ENCODE results near the gene CEP85L. TPM values are rescaled to one million over a fixed set of nuclear protein-coding genes. Genes with fewer than 3 reads are reported as not detected.
A peak's percentile ranks its signal among the peaks of the same experiment; 100 is the strongest.

CEP85L gene
- total and polyA plus RNA-seq, 3 experiments from 2014 or later = 28.4 to 32.1 (median 29.1) TPM

- Histone ChIP-seq H3K27me3 (ENCODE audit: insufficient read depth, low read length, poor library complexity, severe bottlenecking) (no peaks in the 10 kb centered on the region), H3K4me3 (ENCODE audit: low read length) (no peak overlapping the region), H3K9me3 (ENCODE audit: low read length) (no peaks in the 10 kb centered on the region), H3K4me1 (ENCODE audit: insufficient read depth, low read length) (peaks cover 51% of the 10 kb centered on the region), H3K27ac (ENCODE audit: low read depth, low read length) (no peak overlapping the region), H3K36me3 (ENCODE audit: insufficient read depth, low read length) (peaks cover 3% of the 10 kb centered on the region)
- Mint-ChIP-seq H3K4me1 (peaks cover 51 to 65% (median 54%) of the 10 kb centered on the region in 3 donors), H3K27me3 (no peaks in the 10 kb centered on the region), H3K36me3 (peaks cover 0 to 9% (median 3%) of the 10 kb centered on the region in 3 donors), H3K4me3 (peak overlapping the region; percentile 8 to 69 (median 54)), H3K27ac (peak overlapping the region; percentile 51 to 91 (median 74)), H3K9me3 (no peaks in the 10 kb centered on the region)
- ChIA-PET POLR2A (interaction anchor here (1.0 to 1.5 kb wide), 2 partner anchors 20 to 421 kb away, joined by 5 read pairs; no protein-coding TSS in a partner anchor), CTCF (interaction anchor here (1.2 to 1.4 kb wide), 3 partner anchors 15 to 143 kb away, joined by 3 to 4 read pairs (median 4); no protein-coding TSS in a partner anchor)
- peak in 2 of 5 donors; percentile 45 to 52 for DNase-seq
Observed at GRCh38 chr6:118656847-118657451, 5.6 kb upstream of the CEP85L start.

GRCh38 chr6:118652051-118652615 lies 742 bp upstream of the CEP85L start:
- H3K36me3 Mint-ChIP-seq = peaks cover 0 to 4% (median 0%) of the 10 kb centered on the region in 3 donors
- peak overlapping the region; percentile 75 for H3K4me3 ChIP-seq (ENCODE audit: low read length)
- H3K9me3 Mint-ChIP-seq = no peaks in the 10 kb centered on the region
- peaks cover 46 to 56% (median 54%) of the 10 kb centered on the region in 3 donors for H3K4me1 Mint-ChIP-seq
- H3K36me3 ChIP-seq (ENCODE audit: insufficient read depth, low read length) = no peaks in the 10 kb centered on the region
- CTCF ChIA-PET = interaction anchor here (0.8 to 2.7 kb wide), 12 partner anchors 14 to 242 kb away, joined by 3 to 6 read pairs (median 4); partner anchors contain the start of gene ASF1A
- H3K27me3 Mint-ChIP-seq = peaks cover 0 to 2% of the 10 kb centered on the region in 2 donors
- peak overlapping the region; percentile 94 to 98 (median 97) for H3K4me3 Mint-ChIP-seq
- POLR2A ChIA-PET = interaction anchor here (0.9 to 1.6 kb wide), 7 partner anchors 8 to 283 kb away, joined by 3 to 28 read pairs (median 7); partner anchors contain the start of genes ASF1A and MCM9
- H3K27ac Mint-ChIP-seq = peak overlapping the region; percentile 87 to 98 (median 97)
- H3K27ac ChIP-seq (ENCODE audit: low read depth, low read length) = peak overlapping the region; percentile 82
- H3K27me3 ChIP-seq (ENCODE audit: insufficient read depth, low read length, poor library complexity, severe bottlenecking) = no peaks in the 10 kb centered on the region
- peaks cover 36% of the 10 kb centered on the region for H3K4me1 ChIP-seq (ENCODE audit: insufficient read depth, low read length)
- H3K9me3 ChIP-seq (ENCODE audit: low read length) = no peaks in the 10 kb centered on the region
- DNase-seq = no peak

DNA sequence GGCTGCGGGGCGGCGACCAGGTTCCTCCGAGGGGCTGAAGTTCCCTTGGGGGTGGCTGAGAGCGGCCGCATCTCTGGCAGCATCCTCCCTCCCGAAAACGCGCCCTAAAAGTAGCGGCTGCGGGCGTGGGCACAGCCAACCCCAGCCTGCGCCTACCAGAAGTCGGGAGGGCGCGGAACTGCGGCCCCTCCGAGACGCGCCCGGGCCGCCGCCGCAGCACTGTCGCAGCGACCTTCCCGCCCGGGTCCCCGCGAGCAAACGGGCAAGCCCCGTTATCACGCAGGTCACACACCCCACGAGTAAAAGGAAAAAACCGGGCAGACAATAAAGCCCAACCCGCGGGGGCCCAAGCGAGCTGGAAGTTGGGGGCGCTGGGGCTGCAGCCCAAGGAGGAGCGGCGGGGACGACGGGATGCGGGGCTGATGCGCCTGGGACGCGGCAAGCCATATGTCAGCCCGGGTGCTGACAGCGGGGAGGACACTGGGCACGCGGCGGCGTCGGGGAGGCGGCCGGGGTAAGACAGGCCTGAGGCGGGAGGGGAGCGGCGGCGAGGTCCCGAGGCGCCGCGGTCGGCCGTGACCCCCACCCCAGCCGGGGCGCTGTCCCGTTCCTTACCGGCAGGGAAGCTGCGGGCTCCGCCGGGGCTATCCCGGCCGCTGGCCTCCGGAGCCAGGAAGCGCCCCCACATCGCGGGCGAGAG lies 659 bp downstream of the CEP85L start:
- Histone ChIP-seq H3K4me3 (ENCODE audit: low read length) (peak overlapping the region; percentile 69), H3K36me3 (ENCODE audit: insufficient read depth, low read length) (no peaks in the 10 kb centered on the region), H3K4me1 (ENCODE audit: insufficient read depth, low read length) (peaks cover 28% of the 10 kb centered on the region), H3K27me3 (ENCODE audit: insufficient read depth, low read length, poor library complexity, severe bottlenecking) (no peaks in the 10 kb centered on the region), H3K9me3 (ENCODE audit: low read length) (no peaks in the 10 kb centered on the region), H3K27ac (ENCODE audit: low read depth, low read length) (peak overlapping the region; percentile 82)
- DNase-seq = peak; percentile 42 to 62 (median 50)
- Mint-ChIP-seq H3K9me3 (no peaks in the 10 kb centered on the region), H3K36me3 (peaks cover 0 to 8% (median 3%) of the 10 kb centered on the region in 3 donors), H3K27me3 (peaks cover 0 to 2% of the 10 kb centered on the region in 2 donors), H3K27ac (peak overlapping the region; percentile 79 to 96 (median 86)), H3K4me1 (peaks cover 38 to 49% (median 47%) of the 10 kb centered on the region in 3 donors), H3K4me3 (peak overlapping the region; percentile 85 to 98 (median 97))
- ChIA-PET CTCF (interaction anchor here (0.6 to 2.7 kb wide), 15 partner anchors 12 to 243 kb away, joined by 3 to 6 read pairs (median 4); partner anchors contain the start of gene ASF1A), POLR2A (interaction anchor here (0.6 to 1.6 kb wide), 13 partner anchors 9 to 1959 kb away, joined by 3 to 28 read pairs (median 4); partner anchors contain the start of genes ASF1A and MCM9)

DNA sequence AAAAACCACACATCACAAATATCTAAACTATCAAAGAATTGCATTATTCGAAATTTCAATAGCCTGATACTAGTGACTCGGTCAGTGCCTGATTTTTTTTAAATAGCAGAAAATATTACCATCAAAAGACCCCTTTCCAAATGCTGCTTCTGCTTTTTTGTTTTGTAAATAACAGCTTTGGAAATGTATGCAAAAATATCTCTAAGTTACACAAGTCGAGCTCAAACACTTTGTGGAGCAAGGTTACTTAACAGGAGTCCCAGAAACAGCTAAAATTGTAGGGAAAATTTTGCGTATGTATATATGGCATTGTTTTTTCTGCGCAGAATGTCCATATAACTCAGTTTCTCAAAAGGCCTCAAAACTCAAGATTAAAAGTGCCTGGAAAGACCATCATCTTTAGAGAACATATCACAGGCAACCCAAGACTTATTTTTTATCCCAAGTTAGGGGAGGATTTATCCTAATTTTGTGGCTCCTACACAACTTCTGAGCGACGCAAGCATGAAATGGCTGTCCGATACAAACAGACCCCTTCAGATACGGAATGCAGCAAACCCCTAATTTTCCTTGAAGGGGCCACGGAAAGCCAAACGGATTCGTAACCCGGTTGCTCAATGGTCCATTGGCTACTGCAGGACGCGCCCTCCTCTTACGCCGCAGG lies 1.3 kb downstream of the CEP85L start:
- Histone ChIP-seq H3K27me3 (ENCODE audit: insufficient read depth, low read length, poor library complexity, severe bottlenecking) (no peaks in the 10 kb centered on the region), H3K36me3 (ENCODE audit: insufficient read depth, low read length) (no peaks in the 10 kb centered on the region), H3K27ac (ENCODE audit: low read depth, low read length) (peak overlapping the region; percentile 82), H3K4me3 (ENCODE audit: low read length) (peak overlapping the region; percentile 69), H3K9me3 (ENCODE audit: low read length) (no peaks in the 10 kb centered on the region), H3K4me1 (ENCODE audit: insufficient read depth, low read length) (peaks cover 21% of the 10 kb centered on the region)
- Mint-ChIP-seq H3K36me3 (peaks cover 0 to 11% (median 5%) of the 10 kb centered on the region in 3 donors), H3K27me3 (peaks cover 0 to 2% of the 10 kb centered on the region in 2 donors), H3K4me1 (peaks cover 35 to 46% (median 45%) of the 10 kb centered on the region in 3 donors), H3K4me3 (peak overlapping the region; percentile 85 to 98 (median 87)), H3K27ac (peak overlapping the region; percentile 54 to 96 (median 82)), H3K9me3 (no peaks in the 10 kb centered on the region)
- no peak for DNase-seq
- CTCF ChIA-PET = interaction anchor here (0.6 to 2.7 kb wide), 4 partner anchors 30 to 147 kb away, joined by 3 to 6 read pairs (median 4); no protein-coding TSS in a partner anchor
- POLR2A ChIA-PET = interaction anchor here (0.8 to 1.6 kb wide), 5 partner anchors 57 to 91 kb away, joined by 3 to 28 read pairs (median 5); no protein-coding TSS in a partner anchor

DNA sequence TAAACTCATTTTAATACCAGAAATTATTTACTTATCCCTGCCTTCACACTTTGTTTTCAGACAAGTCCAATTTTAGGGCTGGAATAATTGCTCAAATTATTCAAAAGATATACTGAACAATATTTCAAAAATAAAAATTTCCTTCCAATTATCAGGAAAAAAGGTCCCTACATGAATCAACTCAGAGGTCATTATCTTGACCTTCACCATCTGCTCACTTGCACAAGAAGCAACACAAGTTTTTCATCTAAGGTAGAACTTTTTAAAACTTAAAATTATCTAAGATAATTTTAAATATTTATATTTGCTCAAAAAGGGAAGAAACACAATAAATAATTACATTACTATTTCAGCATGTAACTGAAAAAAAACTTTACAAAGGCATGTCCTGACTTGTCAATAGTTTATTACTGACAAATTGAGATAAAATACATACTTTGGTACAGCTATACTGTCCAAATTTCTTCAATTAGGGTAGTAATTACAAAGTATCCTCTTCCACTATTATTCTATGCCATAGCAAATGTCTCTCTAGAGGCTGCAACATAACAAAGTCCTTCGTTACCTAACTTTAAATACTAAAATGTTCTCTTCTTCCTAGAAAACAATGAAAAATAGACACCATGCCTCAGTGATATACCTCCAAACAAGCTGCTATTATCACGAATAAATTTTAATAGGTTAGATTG lies 2.4 kb downstream of the CEP85L start:
- H3K36me3 ChIP-seq (ENCODE audit: insufficient read depth, low read length) = no peaks in the 10 kb centered on the region
- Mint-ChIP-seq H3K27ac (peak overlapping the region in 1 of 8 donors; percentile 87), H3K27me3 (peaks cover 0 to 2% of the 10 kb centered on the region in 2 donors), H3K4me3 (peak overlapping the region; percentile 85 to 98 (median 87)), H3K9me3 (no peaks in the 10 kb centered on the region), H3K4me1 (peaks cover 39 to 51% (median 49%) of the 10 kb centered on the region in 3 donors), H3K36me3 (peaks cover 0 to 11% (median 6%) of the 10 kb centered on the region in 3 donors)
- POLR2A ChIA-PET = interaction anchor here (0.6 to 1.2 kb wide), 3 partner anchors 60 to 146 kb away, joined by 3 to 5 read pairs (median 4); no protein-coding TSS in a partner anchor
- no peaks in the 10 kb centered on the region for H3K27me3 ChIP-seq (ENCODE audit: insufficient read depth, low read length, poor library complexity, severe bottlenecking)
- no peak overlapping the region for H3K4me3 ChIP-seq (ENCODE audit: low read length)
- H3K27ac ChIP-seq (ENCODE audit: low read depth, low read length) = no peak overlapping the region
- no peaks in the 10 kb centered on the region for H3K9me3 ChIP-seq (ENCODE audit: low read length)
- DNase-seq = no peak
- H3K4me1 ChIP-seq (ENCODE audit: insufficient read depth, low read length) = peaks cover 20% of the 10 kb centered on the region
- CTCF ChIA-PET = no interaction called here

DNA sequence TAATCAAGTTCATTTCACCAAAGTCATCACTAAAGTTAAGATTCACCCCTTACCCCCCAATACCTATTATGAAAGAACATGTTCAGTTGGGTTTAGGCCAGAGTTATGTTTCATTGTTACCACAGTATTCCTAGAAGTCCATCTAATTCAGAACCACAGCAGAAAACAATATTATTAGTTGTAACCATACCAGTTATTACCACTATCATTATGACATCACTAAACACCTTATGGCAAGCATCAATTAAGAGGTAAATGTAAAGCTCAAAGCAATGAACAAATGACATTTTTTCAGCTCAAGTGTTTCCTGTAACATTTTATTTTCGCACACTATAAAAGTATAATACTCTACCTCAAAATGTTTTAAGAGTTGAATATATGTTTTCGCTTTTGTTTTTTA lies 4.4 kb downstream of the CEP85L start:
- no peaks in the 10 kb centered on the region for H3K9me3 ChIP-seq (ENCODE audit: low read length)
- H3K27ac ChIP-seq (ENCODE audit: low read depth, low read length) = no peak overlapping the region
- H3K4me3 ChIP-seq (ENCODE audit: low read length) = no peak overlapping the region
- no peaks in the 10 kb centered on the region for H3K9me3 Mint-ChIP-seq
- peak overlapping the region in 2 of 7 donors; percentile 18 to 21 for H3K4me3 Mint-ChIP-seq
- peaks cover 0 to 2% of the 10 kb centered on the region in 2 donors for H3K27me3 Mint-ChIP-seq
- peaks cover 0 to 11% (median 6%) of the 10 kb centered on the region in 3 donors for H3K36me3 Mint-ChIP-seq
- no peak for DNase-seq
- no peaks in the 10 kb centered on the region for H3K36me3 ChIP-seq (ENCODE audit: insufficient read depth, low read length)
- H3K27ac Mint-ChIP-seq = no peak overlapping the region
- ChIA-PET CTCF (no interaction called here), POLR2A (no interaction called here)
- H3K4me1 ChIP-seq (ENCODE audit: insufficient read depth, low read length) = peaks cover 20% of the 10 kb centered on the region
- no peaks in the 10 kb centered on the region for H3K27me3 ChIP-seq (ENCODE audit: insufficient read depth, low read length, poor library complexity, severe bottlenecking)
- H3K4me1 Mint-ChIP-seq = peaks cover 43 to 57% (median 56%) of the 10 kb centered on the region in 3 donors

- Mint-ChIP-seq H3K27ac (no peak overlapping the region), H3K27me3 (no peaks in the 10 kb centered on the region), H3K9me3 (no peaks in the 10 kb centered on the region), H3K4me3 (peak overlapping the region in 1 of 7 donors; percentile 2), H3K36me3 (peaks cover 0 to 7% (median 6%) of the 10 kb centered on the region in 3 donors), H3K4me1 (peaks cover 45 to 66% (median 64%) of the 10 kb centered on the region in 3 donors)
- Histone ChIP-seq H3K36me3 (ENCODE audit: insufficient read depth, low read length) (no peaks in the 10 kb centered on the region), H3K27ac (ENCODE audit: low read depth, low read length) (no peak overlapping the region), H3K9me3 (ENCODE audit: low read length) (no peaks in the 10 kb centered on the region), H3K4me3 (ENCODE audit: low read length) (no peak overlapping the region), H3K27me3 (ENCODE audit: insufficient read depth, low read length, poor library complexity, severe bottlenecking) (no peaks in the 10 kb centered on the region), H3K4me1 (ENCODE audit: insufficient read depth, low read length) (peaks cover 17% of the 10 kb centered on the region)
- POLR2A ChIA-PET = no interaction called here
- no peak for DNase-seq
- CTCF ChIA-PET = no interaction called here
Observed at GRCh38 chr6:118645395-118645794, 6.0 kb downstream of the CEP85L start.

Measured in CD8-positive, alpha-beta memory T cell (primary cell).